ENCODE measurements around the gene NAT8L.

GRCh38 chr4:2079006-2079405 is 19.9 kb downstream of the NAT8L start:
- TF ChIP-seq ZNF274 (IDR thresholded peaks at IDR 0.05; ENCODE audit: low read depth, low read length) (no peak), YY1 (IDR thresholded peaks at IDR 0.05; ENCODE audit: insufficient read depth, insufficient read length) (no peak)

Data from NT2/D1 (cell line).